K562 (cell line): ENCODE data around the gene MVD. TPM values are rescaled to one million over a fixed set of nuclear protein-coding genes. Genes with fewer than 3 reads are reported as not detected.

Experiments
- ATAC-seq: fragments of 200-7000 bp; cut with Tn5 transposase; 3 replicates; pipeline ENCODE4 v1.9.1; 2020; ENCODE audit warnings: moderate library complexity
- BruUV-seq: library from RNA; stranded (reverse); fragments of 400-500 nt; replicated peaks from 2 replicates; lab custom pipeline; 2021; lab: Mats Ljungman, UMichigan
- CTCF ChIA-PET: fragments of 300-600 bp; formaldehyde crosslinking; extraction: SDS; loops from one replicate; lab custom pipeline; 2021; ENCODE audit warnings: low intra/inter-chr PET ratio; lab: Yijun Ruan, JAX
- POLR2A ChIA-PET: fragments of 300-600, 350-650 bp; sonication (Branson Sonifier 250); formaldehyde crosslinking; extraction: SDS; loops from one replicate; lab custom pipeline; 2021; ENCODE audit warnings: antibody characterized with exemption, inconsistent platforms; lab: Yijun Ruan, JAX
- DNase-seq, 4 experiments: peaks; one replicate each; pipeline versions ENCODE4 v3.0.0 to v3.0.0-alpha.2; 2011 to 2018; ENCODE audit warnings: low spot score in 3 of 4, mixed read lengths in 3 of 4; ENCODE audit errors: extremely low read depth in 1 of 4
- FAIRE-seq: peaks from 2 replicates; lab custom pipeline; 2011; peaks lifted over from hg19 to GRCh38; lab: Jason Lieb, UNC
- H2AFZ ChIP-seq: 2 replicates; pipeline ENCODE4 v1.6.0; 2011; ENCODE audit warnings: low read depth, low read length, control low read depth, inconsistent platforms
- H3K27ac ChIP-seq: fragments of 200-600 bp; 3 replicates; pipeline ENCODE4 v1.8.0; 2011; ENCODE audit warnings: low read depth, mild to moderate bottlenecking, control low read depth, inconsistent platforms, low read length, moderate library complexity, mixed read lengths; ENCODE audit errors: extremely low read depth
- H3K27me3 ChIP-seq, 2 experiments: fragments of 300-600 bp in 1 of 2; 2 replicates in 1 of 2; 3 replicates in 1 of 2; pipeline versions ENCODE4 v1.6.0 to v1.8.0; 2011; ENCODE audit warnings: inconsistent platforms in 2 of 2, low read length in 2 of 2, mild to moderate bottlenecking in 1 of 2, mixed read lengths in 1 of 2, moderate library complexity in 1 of 2; ENCODE audit not compliant: control insufficient read depth in 2 of 2, insufficient read depth in 2 of 2
- H3K36me3 ChIP-seq: fragments of 300-600 bp; 3 replicates; pipeline ENCODE4 v1.8.0; 2011; ENCODE audit warnings: mild to moderate bottlenecking, low read length, inconsistent platforms; ENCODE audit not compliant: control insufficient read depth, insufficient read depth
- H3K4me1 ChIP-seq, 2 experiments: fragments of 200-600 bp in 1 of 2; replicated peaks in 1 of 2; 2 replicates in 1 of 2; 3 replicates in 1 of 2; pipeline versions ENCODE4 v1.5.1 to v1.8.0; 2011; ENCODE audit warnings: inconsistent platforms in 2 of 2, low read length in 2 of 2, mild to moderate bottlenecking in 1 of 2, mixed read lengths in 1 of 2, moderate library complexity in 1 of 2; ENCODE audit not compliant: control insufficient read depth in 2 of 2, insufficient read depth in 2 of 2
- H3K4me2 ChIP-seq: 2 replicates; pipeline ENCODE4 v1.6.1; 2011; ENCODE audit warnings: low read length, control low read depth, inconsistent platforms, mixed read lengths; ENCODE audit not compliant: insufficient read depth
- H3K4me3 ChIP-seq: fragments of 200-600 bp; sonication (generic), shearing (Covaris generic); 2 replicates; pipeline ENCODE4 v1.5.1; 2016; ENCODE audit warnings: control low read depth, inconsistent platforms
- H3K79me2 ChIP-seq: fragments of 200-600 bp; 3 replicates; pipeline ENCODE4 v1.8.0; 2011; ENCODE audit warnings: low read length, inconsistent platforms; ENCODE audit not compliant: control insufficient read depth, insufficient read depth
- H3K9ac ChIP-seq, 2 experiments: 2 replicates each; pipeline versions ENCODE4 v1.6.0 to v1.6.1; 2011; ENCODE audit warnings: low read depth in 2 of 2, low read length in 2 of 2, control low read depth in 1 of 2, inconsistent platforms in 1 of 2, mild to moderate bottlenecking in 1 of 2, mixed read lengths in 1 of 2; ENCODE audit not compliant: insufficient read depth in 1 of 2
- H3K9me1 ChIP-seq: one replicate; pipeline ENCODE4 v1.6.0; 2011; ENCODE audit warnings: inconsistent platforms, mild to moderate bottlenecking, low read length, moderate library complexity; ENCODE audit not compliant: control insufficient read depth, insufficient read depth
- H3K9me3 ChIP-seq: replicated peaks from 2 replicates; pipeline ENCODE4 v1.5.1; 2011; ENCODE audit warnings: low read depth, low read length, inconsistent platforms; ENCODE audit not compliant: control insufficient read depth, insufficient read depth
- H4K20me1 ChIP-seq: replicated peaks from 2 replicates; pipeline ENCODE4 v1.6.1; 2011; ENCODE audit warnings: low read length, inconsistent platforms, mixed read lengths; ENCODE audit not compliant: control insufficient read depth, insufficient read depth
- ARID4B ChIP-seq: sonication (generic); formaldehyde crosslinking; IDR thresholded peaks from 2 replicates; pipeline ENCODE4 v1.8.0; 2022; ENCODE audit warnings: mild to moderate bottlenecking, missing genetic modification reagents
- GTF2E2 ChIP-seq: fragments of 200-800 bp; sonication (Bioruptor generic); IDR thresholded peaks from 2 replicates; pipeline ENCODE4 v1.6.1; 2016; ENCODE audit warnings: missing genetic modification characterization, missing compliant biosample characterization
- MAFF ChIP-seq: IDR thresholded peaks from 2 replicates; pipeline ENCODE4 v1.6.1; 2012; ENCODE audit warnings: low read length, improper control_type of control experiment
- NFRKB ChIP-seq: fragments of 450-650 bp; IDR thresholded peaks from 2 replicates; pipeline ENCODE4 v1.6.1; 2016; ENCODE audit warnings: low read depth
- PBX2 ChIP-seq, 2 experiments: IDR thresholded peaks in 1 of 2; conservative IDR thresholded peaks in 1 of 2; 2 replicates each; pipeline ENCODE4 v1.6.1; 2016; ENCODE audit warnings: low read depth in 2 of 2, mild to moderate bottlenecking in 1 of 2, missing compliant biosample characterization in 1 of 2, missing genetic modification characterization in 1 of 2, moderate library complexity in 1 of 2
- SRF ChIP-seq, 2 experiments: fragments of 250-450, 450-650 bp in 1 of 2; sonication (Bioruptor Pico) in 1 of 2; sonication (generic) in 1 of 2; formaldehyde crosslinking; IDR thresholded peaks; 2 replicates each; pipeline versions ENCODE4 v1.5.0 to v1.5.1; 2020 to 2022; ENCODE audit warnings: mild to moderate bottlenecking in 1 of 2, missing genetic modification reagents in 1 of 2
- TEAD4 ChIP-seq, 2 experiments: sonication (generic) in 1 of 2; formaldehyde crosslinking in 1 of 2; IDR thresholded peaks; 2 replicates each; pipeline versions ENCODE4 v1.6.1 to v1.8.0; 2012 to 2022; ENCODE audit warnings: borderline replicate concordance in 1 of 2, inconsistent platforms in 1 of 2, low read length in 1 of 2, mild to moderate bottlenecking in 1 of 2, missing genetic modification reagents in 1 of 2
- ZNF263 ChIP-seq: sonication (generic); formaldehyde crosslinking; IDR thresholded peaks from 2 replicates; pipeline ENCODE4 v1.8.0; 2022; ENCODE audit warnings: mild to moderate bottlenecking, missing genetic modification reagents, borderline replicate concordance
- ZNF511 ChIP-seq: sonication (generic); formaldehyde crosslinking; IDR thresholded peaks from 2 replicates; pipeline ENCODE4 v1.8.0; 2022; ENCODE audit warnings: mild to moderate bottlenecking, missing genetic modification reagents
- ZNF589 ChIP-seq: fragments of 200-800 bp; sonication (Bioruptor generic); IDR thresholded peaks from 2 replicates; pipeline ENCODE4 v1.6.1; 2016; ENCODE audit warnings: low read depth, missing genetic modification characterization, missing compliant biosample characterization
- WGBS: fragments of 100-300 bp; shearing (Covaris generic); methylation state at CpG from one replicate; pipeline ENCODE4 v1.1.6; 2016; ENCODE audit warnings: low coverage, mixed read lengths; ENCODE audit not compliant: insufficient coverage; ENCODE audit errors: missing lambda C conversion rate; 5-methylcytosine and 5-hydroxymethylcytosine counted together
- in situ Hi-C: fragments of 300-500 bp; cut with MboI; formaldehyde crosslinking; loops from 4 replicates; pipeline ENCODE4 v1.15.0; 2018; ENCODE audit warnings: inconsistent platforms, mixed read lengths
- intact Hi-C: fragments of 100-400 bp; cut with micrococcal nuclease; formaldehyde crosslinking; loops from 2 replicates; pipeline ENCODE4 v1.14.2; 2022
- polyA plus RNA-seq, 8 experiments: library from polyadenylated mRNA; depleted of rRNA in 4 of 8; stranded (reverse) in 5 of 8; unstranded in 3 of 8; fragments of >200 nt; fragmentation: Nextera tagmentation in 2 of 8; fragmentation: Illumina TruSeq in 1 of 8; extraction: Ambion mirVana in 2 of 8; extraction: Trizol in 1 of 8; gene quantifications; 2 replicates each; pipeline versions ENCODE4 v1.2.1 to v1.2.3, GENCODE V29; 2011 to 2014; ENCODE audit warnings: inconsistent platforms in 1 of 8, missing spikeins in 1 of 8
- total RNA-seq, 7 experiments: library from RNA; depleted of rRNA in 6 of 7; stranded (reverse); fragments of >200 nt in 6 of 7; fragmentation: Illumina TruSeq in 2 of 7; extraction: Trizol in 2 of 7; gene quantifications; 2 replicates each; pipeline versions ENCODE4 v1.2.1 to v1.2.3, GENCODE V29; 2011 to 2021; ENCODE audit warnings: low replicate concordance in 1 of 7

The MVD gene
- total and polyA plus RNA-seq, 9 of the 15 experiments (the other 6 are each of a cell fraction or from before 2014, with no cell fraction given), result 12.2 to 141 (median 45.3) TPM

- TF ChIP-seq PBX2 (CRISPR knock-in tag; IDR thresholded peaks at IDR 0.05; ENCODE audit: low read depth), result no peak
- TF ChIP-seq PBX2 (tag; conservative IDR thresholded peaks at IDR 0.05; ENCODE audit: low read depth), result peak; percentile 63
- no peak for TF ChIP-seq SRF (CRISPR knock-in tag; IDR thresholded peaks at IDR 0.05)
- no peak for TF ChIP-seq MAFF
Observed at GRCh38 chr16:88700636-88701482, 38.0 kb upstream of the MVD start (continued).

GRCh38 chr16:88700322-88700635 is 37.4 kb upstream of the MVD start:
- WGBS, result 95% methylated on average over 13 of the region's 14 CpGs
- FAIRE-seq, result peak; percentile 48
- Histone ChIP-seq H3K9ac (0 out of 4 replicates have a peak overlapping the region, but pooled peaks of 1 of the 2 experiments have one; percentile 12), H3K4me2 (no peak overlapping the region), H3K27ac (peak overlapping the region; percentile 71; the same call in 2 of the 3 replicates), H3K79me2 (peaks cover 41% of the 10 kb centered on the region), H3K4me3 (no peak overlapping the region), H3K4me1 (peaks cover 15 to 88% of the 10 kb centered on the region in 2 experiments), H4K20me1 (peaks cover 9% of the 10 kb centered on the region; the same call in 1 of the 2 replicates), H3K36me3 (peaks cover 75% of the 10 kb centered on the region; the same call in 1 of the 3 replicates), H3K9me3 (no peaks in the 10 kb centered on the region), H2AFZ (no peak overlapping the region), H3K9me1 (peaks cover 1% of the 10 kb centered on the region), H3K27me3 (no peaks in the 10 kb centered on the region)
- intact Hi-C loops, result no loop called here
- DNase-seq, result no peak
- POLR2A ChIA-PET, result interaction anchor here (0.5 kb wide), 1 partner anchor 97 kb away, joined by 3 read pairs; no protein-coding TSS in a partner anchor
- no peak for ATAC-seq
- no TSS peak for BruUV-seq
- CTCF ChIA-PET, result no interaction called here
- in situ Hi-C loops, result no loop called here
- no peak for TF ChIP-seq GTF2E2
- TF ChIP-seq TEAD4 (IDR thresholded peaks at IDR 0.05; ENCODE audit: low read length), result no peak
- peak; percentile 8; the same call in 1 of the 2 replicates for TF ChIP-seq TEAD4 (CRISPR knock-in tag; IDR thresholded peaks at IDR 0.05; ENCODE audit: borderline replicate concordance)
- no peak for TF ChIP-seq NFRKB
- no peak for TF ChIP-seq ZNF263
- TF ChIP-seq ZNF589, result 0 out of 2 replicates have a peak, but pooled peaks have one; percentile 5
- 0 out of 2 replicates have a peak, but pooled peaks have one; percentile 32 for TF ChIP-seq ARID4B
- peak; percentile 68; the same call in 1 of the 2 replicates for TF ChIP-seq ZNF511 (CRISPR knock-in tag)
